K562 (cell line): ENCODE measurements around the gene ATP13A5.

ENCODE experiments used
- HIVEP1 ChIP-seq: fragments of 250-450 bp; sonication (Bioruptor Pico); IDR thresholded peaks from 2 replicates; pipeline ENCODE4 v1.4.0; 2020; ENCODE audit warnings: mild to moderate bottlenecking
- POLR2A ChIP-seq: fragments of 450-650 bp; conservative IDR thresholded peaks from 2 replicates; pipeline ENCODE4 v1.6.1; 2016
- YY1 ChIP-seq, 3 experiments: IDR thresholded peaks; 2 replicates each; pipeline ENCODE4 v1.6.1; 2011; ENCODE audit warnings: low read length in 2 of 3, mild to moderate bottlenecking in 2 of 3, moderate library complexity in 2 of 3, borderline replicate concordance in 1 of 3, control low read depth in 1 of 3, low read depth in 1 of 3; ENCODE audit not compliant: insufficient read depth in 3 of 3, insufficient replicate concordance in 2 of 3, control insufficient read depth in 1 of 3, insufficient read length in 1 of 3; ENCODE audit errors: extremely low read depth in 1 of 3
- TF ChIP-seq, protein P1 (sequence below): fragments of 450-650 bp; formaldehyde crosslinking; IDR thresholded peaks from 2 replicates; pipeline ENCODE4 v1.4.0; 2022; ENCODE audit warnings: mild to moderate bottlenecking, moderate library complexity
- TF ChIP-seq, protein P2 (sequence below): fragments of 450-650 bp; formaldehyde crosslinking; IDR thresholded peaks from 2 replicates; pipeline ENCODE4 v1.4.0; 2020; ENCODE audit warnings: mild to moderate bottlenecking, moderate library complexity
- TF ChIP-seq, protein P3 (sequence below), 3 experiments: IDR thresholded peaks in 2 of 3; conservative IDR thresholded peaks in 1 of 3; 2 replicates each; pipeline ENCODE4 v1.5.1; 2011 to 2012; ENCODE audit warnings: low read length in 3 of 3, mild to moderate bottlenecking in 3 of 3, control low read depth in 2 of 3, improper control_type of control experiment in 1 of 3, inconsistent platforms in 1 of 3, low read depth in 1 of 3, mixed read lengths in 1 of 3, moderate library complexity in 1 of 3; ENCODE audit not compliant: insufficient read depth in 2 of 3

DNA sequence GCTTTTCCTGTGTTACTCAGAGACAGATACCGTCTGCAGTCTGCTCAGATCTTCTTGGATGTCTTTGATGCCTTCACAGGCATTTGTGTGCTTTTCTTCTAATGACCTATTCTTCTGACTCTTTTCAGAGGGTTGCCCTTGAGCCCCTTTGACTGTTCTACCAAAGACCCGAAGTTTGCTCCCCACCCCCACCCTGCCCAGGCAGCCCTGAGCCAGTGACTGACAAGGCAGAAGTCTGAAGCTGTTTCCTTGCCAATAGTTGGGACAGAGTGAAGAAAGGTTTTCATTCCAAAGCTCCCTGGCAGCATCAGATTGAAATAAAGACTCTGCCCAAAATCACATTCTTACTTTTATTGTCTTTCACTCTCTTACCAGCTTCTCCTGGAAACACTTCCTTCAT lies 9.0 kb upstream of the ATP13A5 start:
- TF ChIP-seq HIVEP1 (CRISPR knock-in tag) (no peak), POLR2A (no peak), YY1 (IDR thresholded peaks at IDR 0.05; ENCODE audit: borderline replicate concordance in 1 of 3, control insufficient read depth in 1 of 3, extremely low read depth in 1 of 3, insufficient read depth in 3 of 3, insufficient read length in 1 of 3, insufficient replicate concordance in 2 of 3, low read depth in 1 of 3, low read length in 2 of 3) (no peak)
- TF ChIP-seq, protein P1, sequence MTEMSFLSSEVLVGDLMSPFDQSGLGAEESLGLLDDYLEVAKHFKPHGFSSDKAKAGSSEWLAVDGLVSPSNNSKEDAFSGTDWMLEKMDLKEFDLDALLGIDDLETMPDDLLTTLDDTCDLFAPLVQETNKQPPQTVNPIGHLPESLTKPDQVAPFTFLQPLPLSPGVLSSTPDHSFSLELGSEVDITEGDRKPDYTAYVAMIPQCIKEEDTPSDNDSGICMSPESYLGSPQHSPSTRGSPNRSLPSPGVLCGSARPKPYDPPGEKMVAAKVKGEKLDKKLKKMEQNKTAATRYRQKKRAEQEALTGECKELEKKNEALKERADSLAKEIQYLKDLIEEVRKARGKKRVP, result no peak
- TF ChIP-seq, protein P2, sequence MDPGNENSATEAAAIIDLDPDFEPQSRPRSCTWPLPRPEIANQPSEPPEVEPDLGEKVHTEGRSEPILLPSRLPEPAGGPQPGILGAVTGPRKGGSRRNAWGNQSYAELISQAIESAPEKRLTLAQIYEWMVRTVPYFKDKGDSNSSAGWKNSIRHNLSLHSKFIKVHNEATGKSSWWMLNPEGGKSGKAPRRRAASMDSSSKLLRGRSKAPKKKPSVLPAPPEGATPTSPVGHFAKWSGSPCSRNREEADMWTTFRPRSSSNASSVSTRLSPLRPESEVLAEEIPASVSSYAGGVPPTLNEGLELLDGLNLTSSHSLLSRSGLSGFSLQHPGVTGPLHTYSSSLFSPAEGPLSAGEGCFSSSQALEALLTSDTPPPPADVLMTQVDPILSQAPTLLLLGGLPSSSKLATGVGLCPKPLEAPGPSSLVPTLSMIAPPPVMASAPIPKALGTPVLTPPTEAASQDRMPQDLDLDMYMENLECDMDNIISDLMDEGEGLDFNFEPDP (CRISPR knock-in tag), result no peak
- TF ChIP-seq, protein P3, sequence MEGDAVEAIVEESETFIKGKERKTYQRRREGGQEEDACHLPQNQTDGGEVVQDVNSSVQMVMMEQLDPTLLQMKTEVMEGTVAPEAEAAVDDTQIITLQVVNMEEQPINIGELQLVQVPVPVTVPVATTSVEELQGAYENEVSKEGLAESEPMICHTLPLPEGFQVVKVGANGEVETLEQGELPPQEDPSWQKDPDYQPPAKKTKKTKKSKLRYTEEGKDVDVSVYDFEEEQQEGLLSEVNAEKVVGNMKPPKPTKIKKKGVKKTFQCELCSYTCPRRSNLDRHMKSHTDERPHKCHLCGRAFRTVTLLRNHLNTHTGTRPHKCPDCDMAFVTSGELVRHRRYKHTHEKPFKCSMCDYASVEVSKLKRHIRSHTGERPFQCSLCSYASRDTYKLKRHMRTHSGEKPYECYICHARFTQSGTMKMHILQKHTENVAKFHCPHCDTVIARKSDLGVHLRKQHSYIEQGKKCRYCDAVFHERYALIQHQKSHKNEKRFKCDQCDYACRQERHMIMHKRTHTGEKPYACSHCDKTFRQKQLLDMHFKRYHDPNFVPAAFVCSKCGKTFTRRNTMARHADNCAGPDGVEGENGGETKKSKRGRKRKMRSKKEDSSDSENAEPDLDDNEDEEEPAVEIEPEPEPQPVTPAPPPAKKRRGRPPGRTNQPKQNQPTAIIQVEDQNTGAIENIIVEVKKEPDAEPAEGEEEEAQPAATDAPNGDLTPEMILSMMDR (IDR thresholded peaks at IDR 0.05 in 2 of 3, conservative IDR thresholded peaks at IDR 0.05 in 1 of 3; ENCODE audit: insufficient read depth in 2 of 3, low read depth in 1 of 3, low read length in 3 of 3), result no peak
